Measurements from ENCODE around the gene ANTKMT.
"Not testable (repeated sequence)": the region's sequence is repeated elsewhere in the genome, so short reads cannot be mapped to it uniquely, and the experiment has no call there.

Gene ANTKMT

GRCh38 chr16:691242-691641 is 29.7 kb upstream of the ANTKMT start:
- not testable (repeated sequence) for H3K9ac ChIP-seq (ENCODE audit: low read length); H3K56ac ChIP-seq (ENCODE audit: low read length); H2BK15ac ChIP-seq (replicated peaks; ENCODE audit: low read depth); H3K4me2 ChIP-seq (ENCODE audit: low read length); H3K4ac ChIP-seq (ENCODE audit: low read depth, low read length); H4K5ac ChIP-seq (ENCODE audit: low read length); H3K4me3 ChIP-seq (ENCODE audit: low read length); H3K4me1 ChIP-seq (ENCODE audit: control insufficient read depth, low read depth, low read length); H3K27ac ChIP-seq (ENCODE audit: low read depth, low read length); H2BK120ac ChIP-seq (ENCODE audit: low read depth, low read length); H2BK5ac ChIP-seq (ENCODE audit: low read length); H3K23ac ChIP-seq (ENCODE audit: low read length); DNase-seq; H3K79me2 ChIP-seq (ENCODE audit: control insufficient read depth, insufficient read depth, low read length); H3K36me3 ChIP-seq (ENCODE audit: control insufficient read depth, insufficient read depth, low read length); H2AK5ac ChIP-seq (ENCODE audit: low read length); H3K79me1 ChIP-seq (ENCODE audit: low read length); H4K8ac ChIP-seq (ENCODE audit: low read depth, low read length); H3K18ac ChIP-seq (ENCODE audit: low read length)
- WGBS (ENCODE audit: extremely low coverage, insufficient coverage, low lambda C conversion rate) = no CpG with 5 or more reads among the region's 16 CpGs
- peaks cover 25% of the 10 kb centered on the region for H3K27me3 ChIP-seq (ENCODE audit: insufficient read depth, low read length, poor library complexity)

- Histone ChIP-seq H3K4ac (ENCODE audit: low read depth, low read length) (no peak overlapping the region), H3K79me2 (ENCODE audit: control insufficient read depth, insufficient read depth, low read length) (no peaks in the 10 kb centered on the region), H2BK15ac (replicated peaks; ENCODE audit: low read depth) (no peak overlapping the region), H3K9ac (ENCODE audit: low read length) (no peak overlapping the region), H4K8ac (ENCODE audit: low read depth, low read length) (no peak overlapping the region), H2BK120ac (ENCODE audit: low read depth, low read length) (no peak overlapping the region), H3K4me2 (ENCODE audit: low read length) (no peak overlapping the region), H3K27ac (ENCODE audit: low read depth, low read length) (no peak overlapping the region), H3K4me1 (ENCODE audit: control insufficient read depth, low read depth, low read length) (peaks cover 3% of the 10 kb centered on the region), H2BK5ac (ENCODE audit: low read length) (no peak overlapping the region), H3K4me3 (ENCODE audit: low read length) (no peak overlapping the region), H3K23ac (ENCODE audit: low read length) (no peak overlapping the region), H3K27me3 (ENCODE audit: insufficient read depth, low read length, poor library complexity) (peaks cover 25% of the 10 kb centered on the region), H3K18ac (ENCODE audit: low read length) (no peak overlapping the region), H3K56ac (ENCODE audit: low read length) (no peak overlapping the region), H4K5ac (ENCODE audit: low read length) (no peak overlapping the region), H3K36me3 (ENCODE audit: control insufficient read depth, insufficient read depth, low read length) (no peaks in the 10 kb centered on the region), H3K79me1 (ENCODE audit: low read length) (peaks cover 9% of the 10 kb centered on the region), H2AK5ac (ENCODE audit: low read length) (no peak overlapping the region)
- whole genome bisulfite sequencing (ENCODE audit: extremely low coverage, insufficient coverage, low lambda C conversion rate) = no CpG with 5 or more reads among the region's 10 CpGs
- no peak for DNase-seq
Observed at GRCh38 chr16:692356-693108, 28.4 kb upstream of the ANTKMT start.

GRCh38 chr16:693364-693763 is 27.6 kb upstream of the ANTKMT start:
- Histone ChIP-seq H4K8ac (ENCODE audit: low read depth, low read length) (no peak overlapping the region), H3K18ac (ENCODE audit: low read length) (no peak overlapping the region), H3K27ac (ENCODE audit: low read depth, low read length) (no peak overlapping the region), H4K5ac (ENCODE audit: low read length) (no peak overlapping the region), H3K27me3 (ENCODE audit: insufficient read depth, low read length, poor library complexity) (peaks cover 25% of the 10 kb centered on the region), H2AK5ac (ENCODE audit: low read length) (no peak overlapping the region), H3K4me1 (ENCODE audit: control insufficient read depth, low read depth, low read length) (peaks cover 3% of the 10 kb centered on the region), H3K56ac (ENCODE audit: low read length) (no peak overlapping the region), H3K9ac (ENCODE audit: low read length) (no peak overlapping the region), H3K36me3 (ENCODE audit: control insufficient read depth, insufficient read depth, low read length) (no peaks in the 10 kb centered on the region), H3K79me1 (ENCODE audit: low read length) (peaks cover 9% of the 10 kb centered on the region), H2BK15ac (replicated peaks; ENCODE audit: low read depth) (no peak overlapping the region), H3K4ac (ENCODE audit: low read depth, low read length) (no peak overlapping the region), H2BK120ac (ENCODE audit: low read depth, low read length) (no peak overlapping the region), H3K4me2 (ENCODE audit: low read length) (no peak overlapping the region), H2BK5ac (ENCODE audit: low read length) (no peak overlapping the region), H3K79me2 (ENCODE audit: control insufficient read depth, insufficient read depth, low read length) (no peaks in the 10 kb centered on the region), H3K4me3 (ENCODE audit: low read length) (no peak overlapping the region), H3K23ac (ENCODE audit: low read length) (no peak overlapping the region)
- no CpG with 5 or more reads among the region's 22 CpGs for WGBS (ENCODE audit: extremely low coverage, insufficient coverage, low lambda C conversion rate)
- DNase-seq = no peak

GRCh38 chr16:693766-694165 is 27.2 kb upstream of the ANTKMT start:
- Histone ChIP-seq H3K9ac (ENCODE audit: low read length) (no peak overlapping the region), H3K27ac (ENCODE audit: low read depth, low read length) (no peak overlapping the region), H3K56ac (ENCODE audit: low read length) (no peak overlapping the region), H3K23ac (ENCODE audit: low read length) (no peak overlapping the region), H3K4me2 (ENCODE audit: low read length) (no peak overlapping the region), H3K36me3 (ENCODE audit: control insufficient read depth, insufficient read depth, low read length) (no peaks in the 10 kb centered on the region), H3K18ac (ENCODE audit: low read length) (no peak overlapping the region), H3K4ac (ENCODE audit: low read depth, low read length) (no peak overlapping the region), H3K79me1 (ENCODE audit: low read length) (peaks cover 9% of the 10 kb centered on the region), H4K8ac (ENCODE audit: low read depth, low read length) (no peak overlapping the region), H3K4me1 (ENCODE audit: control insufficient read depth, low read depth, low read length) (peaks cover 3% of the 10 kb centered on the region), H2BK120ac (ENCODE audit: low read depth, low read length) (no peak overlapping the region), H3K79me2 (ENCODE audit: control insufficient read depth, insufficient read depth, low read length) (no peaks in the 10 kb centered on the region), H2BK15ac (replicated peaks; ENCODE audit: low read depth) (no peak overlapping the region), H3K4me3 (ENCODE audit: low read length) (no peak overlapping the region), H2BK5ac (ENCODE audit: low read length) (no peak overlapping the region), H3K27me3 (ENCODE audit: insufficient read depth, low read length, poor library complexity) (peaks cover 25% of the 10 kb centered on the region), H4K5ac (ENCODE audit: low read length) (no peak overlapping the region), H2AK5ac (ENCODE audit: low read length) (no peak overlapping the region)
- DNase-seq = no peak
- WGBS (ENCODE audit: extremely low coverage, insufficient coverage, low lambda C conversion rate) = no CpG with 5 or more reads among the region's 37 CpGs

- no peak overlapping the region for H3K27ac ChIP-seq (ENCODE audit: low read depth, low read length)
- DNase-seq = no peak
- no peak overlapping the region for H3K56ac ChIP-seq (ENCODE audit: low read length)
- H4K5ac ChIP-seq (ENCODE audit: low read length) = no peak overlapping the region
- H2BK5ac ChIP-seq (ENCODE audit: low read length) = no peak overlapping the region
- H4K8ac ChIP-seq (ENCODE audit: low read depth, low read length) = no peak overlapping the region
- H3K79me2 ChIP-seq (ENCODE audit: control insufficient read depth, insufficient read depth, low read length) = no peaks in the 10 kb centered on the region
- no CpG with 5 or more reads among the region's 64 CpGs for WGBS (ENCODE audit: extremely low coverage, insufficient coverage, low lambda C conversion rate)
- no peak overlapping the region for H3K18ac ChIP-seq (ENCODE audit: low read length)
- no peak overlapping the region for H3K9ac ChIP-seq (ENCODE audit: low read length)
- no peak overlapping the region for H2AK5ac ChIP-seq (ENCODE audit: low read length)
- no peak overlapping the region for H3K4me3 ChIP-seq (ENCODE audit: low read length)
- H3K36me3 ChIP-seq (ENCODE audit: control insufficient read depth, insufficient read depth, low read length) = no peaks in the 10 kb centered on the region
- H3K27me3 ChIP-seq (ENCODE audit: insufficient read depth, low read length, poor library complexity) = peaks cover 26% of the 10 kb centered on the region
- H3K4ac ChIP-seq (ENCODE audit: low read depth, low read length) = no peak overlapping the region
- H3K4me1 ChIP-seq (ENCODE audit: control insufficient read depth, low read depth, low read length) = peaks cover 3% of the 10 kb centered on the region
- no peak overlapping the region for H3K23ac ChIP-seq (ENCODE audit: low read length)
- H3K79me1 ChIP-seq (ENCODE audit: low read length) = peaks cover 4% of the 10 kb centered on the region
- H2BK15ac ChIP-seq (replicated peaks; ENCODE audit: low read depth) = no peak overlapping the region
- no peak overlapping the region for H3K4me2 ChIP-seq (ENCODE audit: low read length)
- no peak overlapping the region for H2BK120ac ChIP-seq (ENCODE audit: low read depth, low read length)
Observed at GRCh38 chr16:694187-694862, 26.6 kb upstream of the ANTKMT start.

Measured in mesendoderm (in vitro differentiated cells).